ENCODE data around the gene ECI2.
"Not testable (repeated sequence)": the region's sequence is repeated elsewhere in the genome, so short reads cannot be mapped to it uniquely, and the experiment has no call there.

Gene ECI2

DNA sequence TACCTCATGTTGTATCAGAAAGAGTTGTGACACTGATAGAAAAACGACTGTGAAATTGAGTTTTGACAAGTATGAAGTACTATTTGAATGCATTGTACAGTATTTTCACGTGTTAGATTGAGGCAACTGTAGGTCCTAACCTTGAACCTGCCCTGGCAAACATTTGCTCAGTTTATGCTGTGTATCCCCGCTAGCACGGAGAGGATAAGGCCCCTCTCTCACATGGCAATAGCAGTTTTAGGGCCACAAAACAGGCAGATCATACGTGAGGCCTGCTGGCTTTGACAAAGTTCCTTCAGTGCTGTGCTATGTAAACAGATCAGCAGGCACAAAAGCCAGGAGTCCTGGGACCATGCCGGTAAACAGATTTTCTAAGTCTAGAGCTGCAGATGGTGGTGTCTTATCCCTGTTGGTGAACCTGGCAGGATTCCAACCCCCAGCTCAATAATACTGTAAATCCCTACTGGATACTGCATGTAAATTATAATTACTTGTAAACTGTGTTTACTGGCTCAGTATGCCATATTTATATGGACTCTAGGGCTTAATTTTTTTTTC, 32.6 kb downstream of the ECI2 start:
- no peak for DNase-seq (ENCODE audit: low read depth in 2 of 2)

DNA sequence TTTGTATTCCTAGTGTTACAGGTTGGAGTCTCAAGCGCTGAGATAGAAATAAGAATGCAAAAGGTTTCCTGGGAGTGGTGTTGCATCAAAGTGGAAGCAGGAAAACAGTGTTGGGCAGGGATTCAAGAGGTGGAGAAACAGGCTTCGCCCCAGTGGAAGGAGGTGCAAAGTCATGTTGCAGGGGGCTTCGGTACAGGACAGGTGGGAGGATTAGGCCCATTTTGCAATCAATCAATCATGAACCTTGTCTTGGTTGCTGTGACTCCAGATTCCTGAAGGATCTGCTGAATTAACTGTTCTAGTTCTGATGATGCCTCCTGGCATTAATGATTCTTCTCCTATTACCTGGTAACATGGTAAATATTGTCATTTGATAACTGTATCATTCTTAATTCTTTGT, 34.1 kb downstream of the ECI2 start:
- DNase-seq (ENCODE audit: low read depth in 2 of 2), result no peak

GRCh38 chr6:4100655-4101054, 34.7 kb downstream of the ECI2 start:
- no peak for DNase-seq (ENCODE audit: low read depth in 2 of 2)

- no peak for DNase-seq (ENCODE audit: low read depth in 2 of 2)
These were observed 42.1 kb downstream of the ECI2 start for GRCh38 chr6:4093288-4093687.

DNA sequence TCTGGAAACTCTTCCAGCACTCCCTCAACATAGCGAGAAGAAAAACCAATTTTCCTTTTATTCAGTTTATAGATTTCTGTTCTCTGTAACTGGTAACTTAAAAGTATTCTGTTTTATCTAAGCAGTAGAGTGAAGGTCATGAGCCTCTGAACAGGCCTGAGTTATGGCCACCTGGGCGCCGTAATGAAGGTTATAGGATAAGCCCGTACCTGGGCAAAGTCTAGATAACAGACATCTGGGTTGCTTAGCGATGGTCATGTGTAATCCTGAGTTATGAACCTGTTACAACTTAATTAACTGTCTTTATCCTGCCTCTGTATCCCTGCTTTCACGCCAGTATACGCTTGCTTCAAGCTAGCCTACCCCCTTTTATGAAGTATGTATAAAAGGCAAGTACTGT, 43.4 kb downstream of the ECI2 start:
- no peak for DNase-seq (ENCODE audit: low read depth in 2 of 2)

DNA sequence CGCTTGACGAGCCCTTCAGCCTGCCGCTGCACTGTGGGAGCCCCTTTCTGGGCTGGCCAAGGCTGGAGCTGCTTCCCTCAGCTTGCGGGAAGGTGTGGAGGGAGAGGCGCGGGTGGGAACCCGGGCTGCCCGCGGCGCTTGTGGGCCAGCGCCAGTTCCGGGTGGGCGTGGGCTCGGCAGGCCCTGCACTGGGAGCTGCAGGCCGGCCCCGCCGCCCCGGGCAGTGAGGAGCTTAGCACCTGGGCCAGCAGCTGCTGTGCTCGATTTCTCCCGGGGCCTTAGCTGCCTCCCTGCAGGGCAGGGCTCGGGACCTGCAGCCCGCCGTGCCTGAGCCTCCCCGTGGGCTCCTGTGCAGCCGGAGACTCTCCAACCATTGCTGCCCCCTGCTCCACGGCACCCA, 45.3 kb downstream of the ECI2 start:
- DNase-seq (ENCODE audit: low read depth in 2 of 2), result not testable (repeated sequence)

- DNase-seq (ENCODE audit: low read depth in 2 of 2), result no peak
These were observed 46.7 kb downstream of the ECI2 start for GRCh38 chr6:4088704-4089103.

GRCh38 chr6:4085332-4085700, 50.1 kb downstream of the ECI2 start:
- peak; percentile 14 to 33 for DNase-seq (ENCODE audit: low read depth in 2 of 2)

- DNase-seq (ENCODE audit: low read depth in 2 of 2), result no peak
These were observed 50.7 kb downstream of the ECI2 start for GRCh38 chr6:4084444-4085331.

GRCh38 chr6:4078691-4079471, 56.5 kb downstream of the ECI2 start, which contains the start of gene FAM217A:
Gene FAM217A, minus strand, starts transcription at chr6:4079137. Its CDS starts 1,723 bp downstream, at chr6:4077414.
- DNase-seq (ENCODE audit: low read depth in 2 of 2), result no peak

- no peak for DNase-seq (ENCODE audit: low read depth in 2 of 2)
These were observed 60.7 kb downstream of the ECI2 start for GRCh38 chr6:4074478-4075235.

- DNase-seq (ENCODE audit: low read depth in 2 of 2), result no peak
These were observed 64.0 kb downstream of the ECI2 start for GRCh38 chr6:4071330-4071729.

DNA sequence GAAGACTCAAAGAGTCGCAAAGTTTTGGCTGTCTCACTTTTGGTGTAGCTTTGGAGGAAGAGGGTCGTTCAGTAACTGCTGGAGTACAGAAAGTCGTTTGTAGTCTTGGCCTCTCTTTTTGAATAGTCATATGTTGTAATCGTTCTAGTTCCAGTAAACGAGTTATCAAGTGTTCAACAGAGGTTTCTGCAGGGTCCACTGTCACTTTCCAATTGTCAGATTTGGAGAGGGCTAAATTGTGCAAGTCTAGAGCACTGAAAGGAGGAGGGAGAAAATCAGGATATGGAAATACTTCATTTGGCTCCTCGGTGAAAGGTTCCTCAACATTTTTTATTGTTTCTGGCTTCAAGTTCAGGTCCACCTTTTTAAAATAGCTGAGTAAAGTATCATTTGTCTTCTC, 66.2 kb downstream of the ECI2 start:
- no peak for DNase-seq (ENCODE audit: low read depth in 2 of 2)

- no peak for DNase-seq (ENCODE audit: low read depth in 2 of 2)
These were observed 67.7 kb downstream of the ECI2 start for GRCh38 chr6:4067673-4068072.

GRCh38 chr6:4066029-4066755, 69.2 kb downstream of the ECI2 start:
- no peak for DNase-seq (ENCODE audit: low read depth in 2 of 2)
